Esophagus muscularis mucosa (tissue), 4 donors: ENCODE data around the gene GATA1.

Source experiments
- CTCF ChIP-seq, 3 experiments: fragments of 200-600 bp in 2 of 3; fragments of 450-650 bp in 1 of 3; sonication (generic) in 2 of 3; IDR thresholded peaks; one replicate each; pipeline ENCODE4 v1.5.1; 2017 to 2019; ENCODE audit warnings: antibody characterized with exemption in 3 of 3, mild to moderate bottlenecking in 2 of 3, moderate library complexity in 1 of 3
- EP300 ChIP-seq: sonication (generic); formaldehyde crosslinking; IDR thresholded peaks from one replicate; pipeline ENCODE4 v1.6.1; 2017; ENCODE audit warnings: antibody characterized with exemption
- POLR2AphosphoS5 ChIP-seq, 2 donors: sonication (generic); formaldehyde crosslinking; IDR thresholded peaks; one replicate each; pipeline ENCODE4 v1.6.1; 2017; ENCODE audit warnings: antibody characterized with exemption in 2 of 2

- TF ChIP-seq CTCF (IDR thresholded peaks at IDR 0.05) (no peak), POLR2AphosphoS5 (IDR thresholded peaks at IDR 0.05) (no peak), EP300 (no peak)
These were observed 32.6 kb upstream of the GATA1 start for GRCh38 chrX:48753708-48754228.
